Trophoblast cell (in vitro differentiated cells and primary cell): ENCODE data around the gene MAP2.

ENCODE experiments used
- DNase-seq, 2 donors: peaks; one replicate each; pipeline ENCODE4 v3.0.0-alpha.2; 2016
- H2AFZ ChIP-seq: 2 replicates; pipeline ENCODE4 v1.6.1; 2013; ENCODE audit warnings: low read length, moderate library complexity, mild to moderate bottlenecking; ENCODE audit not compliant: insufficient read depth, poor library complexity
- H2AK5ac ChIP-seq: 2 replicates; pipeline ENCODE4 v1.6.1; 2013; ENCODE audit warnings: mild to moderate bottlenecking, low read length
- H2BK120ac ChIP-seq: 2 replicates; pipeline ENCODE4 v1.6.1; 2013; ENCODE audit warnings: low read length, mild to moderate bottlenecking, moderate library complexity; ENCODE audit not compliant: insufficient read depth, poor library complexity
- H2BK12ac ChIP-seq: 2 replicates; pipeline ENCODE4 v1.6.1; 2013; ENCODE audit warnings: mild to moderate bottlenecking, low read length, moderate library complexity
- H2BK5ac ChIP-seq: 2 replicates; pipeline ENCODE4 v1.6.1; 2013; ENCODE audit warnings: low read length, low read depth, moderate library complexity, mild to moderate bottlenecking; ENCODE audit not compliant: poor library complexity
- H3K14ac ChIP-seq: 2 replicates; pipeline ENCODE4 v1.6.1; 2013; ENCODE audit warnings: mild to moderate bottlenecking, low read length
- H3K18ac ChIP-seq: 2 replicates; pipeline ENCODE4 v1.6.1; 2013; ENCODE audit warnings: mild to moderate bottlenecking, low read length
- H3K23ac ChIP-seq: 2 replicates; pipeline ENCODE4 v1.6.1; 2013; ENCODE audit warnings: low read length
- H3K27ac ChIP-seq: 2 replicates; pipeline ENCODE4 v1.5.1; 2013; ENCODE audit warnings: low read depth, mild to moderate bottlenecking, inconsistent platforms, low read length, moderate library complexity
- H3K27me3 ChIP-seq: 2 replicates; pipeline ENCODE4 v1.6.1; 2013; ENCODE audit warnings: inconsistent platforms, mild to moderate bottlenecking, low read length, moderate library complexity; ENCODE audit not compliant: insufficient read depth
- H3K36me3 ChIP-seq, 2 experiments: 1 replicate in 1 of 2; 2 replicates in 1 of 2; pipeline ENCODE4 v1.6.1; 2013; ENCODE audit warnings: low read length in 2 of 2, mild to moderate bottlenecking in 2 of 2, moderate library complexity in 1 of 2; ENCODE audit not compliant: insufficient read depth in 2 of 2, control insufficient read depth in 1 of 2
- H3K4ac ChIP-seq: 2 replicates; pipeline ENCODE4 v1.6.1; 2013; ENCODE audit warnings: low read depth, mild to moderate bottlenecking, low read length, moderate library complexity
- H3K4me1 ChIP-seq, 2 experiments: 1 replicate in 1 of 2; 2 replicates in 1 of 2; pipeline ENCODE4 v1.6.1; 2013; ENCODE audit warnings: low read length in 2 of 2, mild to moderate bottlenecking in 2 of 2, moderate library complexity in 1 of 2; ENCODE audit not compliant: insufficient read depth in 2 of 2, control insufficient read depth in 1 of 2
- H3K4me2 ChIP-seq: 2 replicates; pipeline ENCODE4 v1.6.1; 2013; ENCODE audit warnings: inconsistent platforms, mild to moderate bottlenecking, low read length, moderate library complexity
- H3K4me3 ChIP-seq: 2 replicates; pipeline ENCODE4 v1.5.1; 2013; ENCODE audit warnings: mild to moderate bottlenecking, low read depth, low read length, inconsistent platforms
- H3K79me1 ChIP-seq: one replicate; pipeline ENCODE4 v1.6.1; 2013; ENCODE audit warnings: low read length
- H3K79me2 ChIP-seq: 2 replicates; pipeline ENCODE4 v1.6.1; 2013; ENCODE audit warnings: low read length, mild to moderate bottlenecking; ENCODE audit not compliant: control insufficient read depth, insufficient read depth, poor library complexity
- H3K9ac ChIP-seq: 2 replicates; pipeline ENCODE4 v1.6.1; 2013; ENCODE audit warnings: mild to moderate bottlenecking, low read length
- H3K9me3 ChIP-seq: 2 replicates; pipeline ENCODE4 v1.6.1; 2013; ENCODE audit warnings: low read depth, mild to moderate bottlenecking, control low read depth, inconsistent platforms, low read length; ENCODE audit not compliant: insufficient read depth
- H4K12ac ChIP-seq: 2 replicates; pipeline ENCODE4 v1.6.1; 2013; ENCODE audit warnings: low read depth, mild to moderate bottlenecking, low read length, moderate library complexity
- H4K8ac ChIP-seq: 2 replicates; pipeline ENCODE4 v1.6.1; 2013; ENCODE audit warnings: low read depth, mild to moderate bottlenecking, low read length, moderate library complexity
- H4K91ac ChIP-seq: one replicate; pipeline ENCODE4 v1.6.1; 2013; ENCODE audit warnings: low read depth, mild to moderate bottlenecking, low read length, moderate library complexity
- WGBS: extraction: QIAGEN DNeasy Blood & Tissue Kit; methylation state at CpG from one replicate; pipeline ENCODE4 v1.1.7; 2013; ENCODE audit warnings: missing lambda C conversion rate; ENCODE audit not compliant: insufficient read length, insufficient coverage; ENCODE audit errors: extremely low coverage; 5-methylcytosine and 5-hydroxymethylcytosine counted together

Gene MAP2

DNA sequence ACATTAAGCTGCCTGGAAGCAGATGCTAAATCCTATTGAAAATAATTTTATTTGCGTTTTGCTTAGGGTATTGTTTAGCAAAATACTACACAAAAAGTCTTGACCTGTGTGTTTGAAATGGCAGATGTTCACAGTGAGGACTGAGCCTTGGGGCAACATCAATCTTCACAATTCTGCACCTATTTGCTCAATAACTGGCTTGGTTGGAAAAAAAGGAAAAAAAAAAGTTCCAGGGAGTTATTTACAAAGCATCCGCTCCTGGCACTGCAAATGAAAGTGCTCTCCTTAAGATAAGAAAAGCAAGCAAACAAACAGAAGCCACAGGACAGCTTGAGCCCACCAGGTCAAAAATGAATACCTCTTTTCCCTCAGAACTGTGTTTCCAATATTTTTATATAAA, 77.7 kb downstream of the MAP2 start:
- no CpG with 5 or more reads among the region's 2 CpGs for WGBS
- Histone ChIP-seq H2BK5ac (no peak overlapping the region), H3K79me1 (peaks cover 4% of the 10 kb centered on the region), H4K8ac (no peak overlapping the region), H3K36me3 (peaks cover 0 to 6% of the 10 kb centered on the region in 2 experiments), H2BK120ac (no peak overlapping the region), H3K9me3 (peaks cover 7% of the 10 kb centered on the region), H3K4ac (no peak overlapping the region), H2AFZ (no peak overlapping the region), H3K27me3 (no peaks in the 10 kb centered on the region), H2AK5ac (no peak overlapping the region), H3K4me2 (no peak overlapping the region), H3K79me2 (no peaks in the 10 kb centered on the region), H3K23ac (no peak overlapping the region), H4K91ac (no peak overlapping the region), H3K4me1 (no peaks in the 10 kb centered on the region), H3K14ac (no peak overlapping the region), H3K27ac (no peak overlapping the region), H3K9ac (no peak overlapping the region), H3K18ac (no peak overlapping the region), H4K12ac (no peak overlapping the region), H3K4me3 (no peak overlapping the region), H2BK12ac (no peak overlapping the region)
- no peak for DNase-seq

DNA sequence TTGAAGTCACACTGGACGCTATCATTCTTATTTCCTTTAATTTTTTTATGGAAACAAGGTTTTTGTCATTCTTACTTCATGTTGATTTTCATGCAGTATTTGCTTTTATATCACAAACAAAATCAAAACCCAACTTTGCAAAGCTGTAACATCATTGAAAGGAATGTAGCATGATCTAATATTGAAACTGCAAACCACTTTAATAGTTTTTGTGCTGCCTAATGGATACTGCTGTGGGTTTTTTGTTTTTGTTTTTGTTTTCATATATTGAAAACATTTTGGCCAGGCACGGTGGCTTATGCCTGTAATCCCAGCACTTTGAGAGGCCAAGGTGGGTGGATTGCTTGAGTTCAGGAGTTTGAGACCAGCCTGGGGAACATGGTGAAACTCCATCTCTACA, 81.6 kb downstream of the MAP2 start:
- H2BK5ac ChIP-seq: no peak overlapping the region
- peaks cover 2% of the 10 kb centered on the region for H3K9me3 ChIP-seq
- H3K4me3 ChIP-seq: no peak overlapping the region
- no peak overlapping the region for H3K23ac ChIP-seq
- no peaks in the 10 kb centered on the region for H3K79me2 ChIP-seq
- no peak overlapping the region for H4K91ac ChIP-seq
- H3K14ac ChIP-seq: no peak overlapping the region
- no CpG with 5 or more reads among the region's 2 CpGs for WGBS
- H4K12ac ChIP-seq: no peak overlapping the region
- no peaks in the 10 kb centered on the region for H3K27me3 ChIP-seq
- no peaks in the 10 kb centered on the region for H3K4me1 ChIP-seq
- no peak overlapping the region for H2BK12ac ChIP-seq
- no peaks in the 10 kb centered on the region for H3K79me1 ChIP-seq
- H2BK120ac ChIP-seq: no peak overlapping the region
- H2AFZ ChIP-seq: no peak overlapping the region
- H4K8ac ChIP-seq: no peak overlapping the region
- H2AK5ac ChIP-seq: no peak overlapping the region
- no peak overlapping the region for H3K9ac ChIP-seq
- H3K4me2 ChIP-seq: no peak overlapping the region
- H3K18ac ChIP-seq: no peak overlapping the region
- no peaks in the 10 kb centered on the region for H3K36me3 ChIP-seq
- H3K27ac ChIP-seq: no peak overlapping the region
- DNase-seq: no peak
- no peak overlapping the region for H3K4ac ChIP-seq

DNA sequence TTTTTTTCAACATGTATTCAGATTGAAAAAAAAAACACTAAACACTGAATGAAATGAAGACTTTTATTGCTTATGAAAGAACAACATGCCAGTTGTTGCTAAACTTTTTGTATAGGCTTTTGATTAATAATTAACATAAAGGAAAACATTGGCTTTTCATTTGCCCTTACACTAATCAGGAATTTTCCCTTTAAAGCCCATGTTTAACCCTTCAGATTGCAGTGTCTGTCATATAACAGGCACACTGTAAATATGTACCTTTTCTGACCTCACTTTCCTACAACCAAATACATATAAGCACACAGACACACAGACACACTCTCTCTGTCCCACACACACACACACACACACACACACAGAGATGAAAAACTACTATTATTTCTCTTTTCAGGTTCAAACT, 84.4 kb downstream of the MAP2 start:
- Histone ChIP-seq H2BK12ac (no peak overlapping the region), H2BK120ac (no peak overlapping the region), H3K14ac (no peak overlapping the region), H3K23ac (no peak overlapping the region), H3K36me3 (no peaks in the 10 kb centered on the region), H3K79me1 (no peaks in the 10 kb centered on the region), H3K27me3 (no peaks in the 10 kb centered on the region), H3K27ac (no peak overlapping the region), H3K79me2 (no peaks in the 10 kb centered on the region), H4K12ac (no peak overlapping the region), H4K8ac (no peak overlapping the region), H3K4me3 (no peak overlapping the region), H3K4ac (no peak overlapping the region), H3K4me2 (no peak overlapping the region), H4K91ac (no peak overlapping the region), H2BK5ac (no peak overlapping the region), H2AFZ (no peak overlapping the region), H3K4me1 (no peaks in the 10 kb centered on the region), H3K18ac (no peak overlapping the region), H3K9ac (no peak overlapping the region), H3K9me3 (peaks cover 2% of the 10 kb centered on the region), H2AK5ac (no peak overlapping the region)
- no peak for DNase-seq

DNA sequence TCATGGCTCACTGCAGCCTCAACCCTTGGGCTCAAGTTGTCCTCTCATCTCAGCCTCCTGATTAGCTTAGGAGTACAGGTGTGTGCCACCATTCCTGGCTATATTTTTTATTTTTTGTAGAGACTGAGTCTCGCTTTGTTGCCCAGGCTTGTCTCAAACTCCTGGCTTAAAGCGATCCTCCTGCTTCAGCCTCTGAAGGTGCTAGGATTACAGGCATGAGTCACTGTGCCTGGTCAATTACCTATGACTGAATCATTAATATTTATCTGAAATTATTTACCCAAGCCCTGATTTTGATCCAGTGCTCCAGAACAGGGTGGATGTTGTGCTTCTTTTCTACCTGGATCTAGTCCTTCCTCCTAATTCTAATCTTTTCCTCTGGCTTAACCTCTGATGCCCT, 87.8 kb downstream of the MAP2 start:
- no peak overlapping the region for H2AFZ ChIP-seq
- no peak overlapping the region for H3K18ac ChIP-seq
- H4K8ac ChIP-seq: no peak overlapping the region
- no peak overlapping the region for H2AK5ac ChIP-seq
- no peaks in the 10 kb centered on the region for H3K36me3 ChIP-seq
- H3K27ac ChIP-seq: no peak overlapping the region
- H4K12ac ChIP-seq: no peak overlapping the region
- no peaks in the 10 kb centered on the region for H3K27me3 ChIP-seq
- no peak overlapping the region for H2BK5ac ChIP-seq
- no peaks in the 10 kb centered on the region for H3K4me1 ChIP-seq
- no peak overlapping the region for H3K4me2 ChIP-seq
- no peak overlapping the region for H3K9ac ChIP-seq
- H3K4me3 ChIP-seq: no peak overlapping the region
- H3K9me3 ChIP-seq: no peaks in the 10 kb centered on the region
- no peak for DNase-seq
- no peaks in the 10 kb centered on the region for H3K79me2 ChIP-seq
- no peak overlapping the region for H3K4ac ChIP-seq
- no peak overlapping the region for H2BK120ac ChIP-seq
- H4K91ac ChIP-seq: no peak overlapping the region
- no peak overlapping the region for H3K23ac ChIP-seq
- no peak overlapping the region for H2BK12ac ChIP-seq
- H3K79me1 ChIP-seq: no peaks in the 10 kb centered on the region
- no CpG with 5 or more reads among the region's 2 CpGs for WGBS
- H3K14ac ChIP-seq: no peak overlapping the region

DNA sequence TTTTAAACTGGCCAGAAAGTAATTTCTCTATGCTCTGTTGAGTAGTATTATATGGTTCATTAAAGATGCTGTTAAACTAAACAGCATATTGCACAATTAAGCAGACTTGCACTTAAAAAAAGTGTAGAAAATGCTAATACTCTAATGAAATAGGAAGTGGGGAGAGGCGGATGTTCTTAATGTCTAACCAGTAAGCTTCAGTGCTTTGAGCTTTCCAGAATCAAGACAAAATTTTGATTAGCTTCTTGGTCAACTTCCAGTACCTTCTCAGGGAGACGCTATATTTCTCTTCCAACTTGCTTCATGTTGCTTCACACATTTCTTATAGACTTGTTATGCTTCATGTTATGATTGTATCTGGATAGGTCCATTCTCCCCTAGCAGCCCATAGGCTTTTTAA, 89.1 kb downstream of the MAP2 start:
- no peak overlapping the region for H3K27ac ChIP-seq
- no peak overlapping the region for H2AK5ac ChIP-seq
- no peak overlapping the region for H2AFZ ChIP-seq
- H4K91ac ChIP-seq: no peak overlapping the region
- H4K8ac ChIP-seq: no peak overlapping the region
- no peaks in the 10 kb centered on the region for H3K79me1 ChIP-seq
- H3K18ac ChIP-seq: no peak overlapping the region
- WGBS: no CpG with 5 or more reads among the region's 2 CpGs
- no peak overlapping the region for H3K9ac ChIP-seq
- H3K23ac ChIP-seq: no peak overlapping the region
- H3K4me3 ChIP-seq: no peak overlapping the region
- no peak overlapping the region for H2BK12ac ChIP-seq
- H3K36me3 ChIP-seq: no peaks in the 10 kb centered on the region
- H2BK120ac ChIP-seq: no peak overlapping the region
- H2BK5ac ChIP-seq: no peak overlapping the region
- H3K79me2 ChIP-seq: no peaks in the 10 kb centered on the region
- no peaks in the 10 kb centered on the region for H3K27me3 ChIP-seq
- H3K4me2 ChIP-seq: no peak overlapping the region
- no peaks in the 10 kb centered on the region for H3K4me1 ChIP-seq
- DNase-seq: no peak
- no peaks in the 10 kb centered on the region for H3K9me3 ChIP-seq
- H3K14ac ChIP-seq: no peak overlapping the region
- no peak overlapping the region for H4K12ac ChIP-seq
- no peak overlapping the region for H3K4ac ChIP-seq
